PFSK-1 (cell line): ENCODE measurements around the gene GBF1.

Experiments
- FOXP2 ChIP-seq: optimal IDR thresholded peaks from 2 replicates; pipeline ENCODE3; 2011; ENCODE audit warnings: borderline replicate concordance, control low read depth, inconsistent platforms; ENCODE audit not compliant: insufficient read depth; ENCODE audit errors: extremely low read length, extremely low read depth
- POLR2AphosphoS5 ChIP-seq: IDR thresholded peaks from 2 replicates; pipeline ENCODE4 v1.6.1; 2012; ENCODE audit warnings: low read depth, mild to moderate bottlenecking, control low read depth, low read length, moderate library complexity
- REST ChIP-seq, 2 experiments: IDR thresholded peaks; 2 replicates each; pipeline versions ENCODE4 v1.6.1 to v1.8.0; 2011 to 2012; ENCODE audit warnings: low read depth in 2 of 2, low read length in 2 of 2, control low read depth in 1 of 2, inconsistent platforms in 1 of 2, mild to moderate bottlenecking in 1 of 2, moderate library complexity in 1 of 2; ENCODE audit not compliant: insufficient read depth in 1 of 2
- SIN3A ChIP-seq: IDR thresholded peaks from 2 replicates; pipeline ENCODE4 v1.6.1; 2012; ENCODE audit warnings: mild to moderate bottlenecking, low read length, moderate library complexity, borderline replicate concordance; ENCODE audit not compliant: insufficient read depth
- TAF1 ChIP-seq: IDR thresholded peaks from 2 replicates; pipeline ENCODE4 v1.6.1; 2012; ENCODE audit warnings: low read length, control low read depth, borderline replicate concordance; ENCODE audit not compliant: insufficient read depth

The GBF1 gene

GRCh38 chr10:102396317-102396650 lies 151.0 kb downstream of the GBF1 start:
- TF ChIP-seq TAF1, result no peak

DNA sequence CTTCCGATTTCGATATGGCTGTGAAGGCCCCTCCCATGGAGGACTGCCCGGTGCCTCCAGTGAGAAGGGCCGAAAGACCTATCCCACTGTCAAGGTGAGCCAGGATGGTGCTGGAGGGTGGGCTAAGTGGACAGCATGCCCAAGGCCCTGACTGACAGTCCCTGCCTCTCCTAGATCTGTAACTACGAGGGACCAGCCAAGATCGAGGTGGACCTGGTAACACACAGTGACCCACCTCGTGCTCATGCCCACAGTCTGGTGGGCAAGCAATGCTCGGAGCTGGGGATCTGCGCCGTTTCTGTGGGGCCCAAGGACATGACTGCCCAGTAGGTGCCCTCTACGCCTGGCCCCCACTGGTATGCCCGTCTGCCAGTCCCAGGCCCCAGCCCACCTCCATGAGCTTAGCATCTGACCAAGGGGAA lies 151.4 kb downstream of the GBF1 start:
- TF ChIP-seq FOXP2 (no peak), POLR2AphosphoS5 (no peak), TAF1 (no peak), REST (IDR thresholded peaks at IDR 0.05; ENCODE audit: insufficient read depth in 1 of 2, low read depth in 2 of 2, low read length in 2 of 2) (no peak), SIN3A (no peak)

DNA sequence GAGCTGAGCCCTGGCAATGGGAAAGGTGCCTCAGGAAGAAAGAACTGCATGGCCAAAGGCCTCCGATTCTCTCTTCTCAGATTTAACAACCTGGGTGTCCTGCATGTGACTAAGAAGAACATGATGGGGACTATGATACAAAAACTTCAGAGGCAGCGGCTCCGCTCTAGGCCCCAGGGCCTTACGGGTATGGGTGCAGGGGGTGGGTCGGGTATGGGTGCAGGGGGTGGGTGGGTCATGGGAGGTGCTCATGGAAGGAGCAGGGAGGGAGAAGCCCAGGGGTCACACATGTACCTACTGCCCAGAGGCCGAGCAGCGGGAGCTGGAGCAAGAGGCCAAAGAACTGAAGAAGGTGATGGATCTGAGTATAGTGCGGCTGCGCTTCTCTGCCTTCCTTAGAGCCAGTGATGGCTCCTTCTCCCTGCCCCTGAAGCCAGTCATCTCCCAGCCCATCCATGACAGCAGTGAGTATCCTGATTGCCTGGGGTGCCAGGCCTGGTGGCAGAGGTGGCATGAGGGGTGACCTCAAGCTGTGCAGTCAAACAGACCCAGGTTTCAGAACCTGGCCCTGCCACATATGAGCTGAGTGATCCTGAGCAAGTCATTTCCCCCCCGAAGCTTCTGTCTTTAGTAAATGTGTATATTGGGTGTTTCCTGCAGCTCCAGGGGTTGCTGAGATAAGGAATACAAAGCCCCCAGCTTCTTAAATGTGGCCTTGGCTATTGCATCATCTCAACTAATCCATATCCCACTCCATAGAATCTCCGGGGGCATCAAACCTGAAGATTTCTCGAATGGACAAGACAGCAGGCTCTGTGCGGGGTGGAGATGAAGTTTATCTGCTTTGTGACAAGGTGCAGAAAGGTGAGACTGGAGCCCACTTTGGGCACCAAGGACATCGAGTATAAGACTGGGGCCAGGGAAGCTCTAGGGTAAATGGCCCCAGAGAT lies 152.2 kb downstream of the GBF1 start:
- TF ChIP-seq POLR2AphosphoS5 (no peak), FOXP2 (no peak), SIN3A (no peak), TAF1 (no peak), REST (IDR thresholded peaks at IDR 0.05; ENCODE audit: insufficient read depth in 1 of 2, low read depth in 2 of 2, low read length in 2 of 2) (no peak)

DNA sequence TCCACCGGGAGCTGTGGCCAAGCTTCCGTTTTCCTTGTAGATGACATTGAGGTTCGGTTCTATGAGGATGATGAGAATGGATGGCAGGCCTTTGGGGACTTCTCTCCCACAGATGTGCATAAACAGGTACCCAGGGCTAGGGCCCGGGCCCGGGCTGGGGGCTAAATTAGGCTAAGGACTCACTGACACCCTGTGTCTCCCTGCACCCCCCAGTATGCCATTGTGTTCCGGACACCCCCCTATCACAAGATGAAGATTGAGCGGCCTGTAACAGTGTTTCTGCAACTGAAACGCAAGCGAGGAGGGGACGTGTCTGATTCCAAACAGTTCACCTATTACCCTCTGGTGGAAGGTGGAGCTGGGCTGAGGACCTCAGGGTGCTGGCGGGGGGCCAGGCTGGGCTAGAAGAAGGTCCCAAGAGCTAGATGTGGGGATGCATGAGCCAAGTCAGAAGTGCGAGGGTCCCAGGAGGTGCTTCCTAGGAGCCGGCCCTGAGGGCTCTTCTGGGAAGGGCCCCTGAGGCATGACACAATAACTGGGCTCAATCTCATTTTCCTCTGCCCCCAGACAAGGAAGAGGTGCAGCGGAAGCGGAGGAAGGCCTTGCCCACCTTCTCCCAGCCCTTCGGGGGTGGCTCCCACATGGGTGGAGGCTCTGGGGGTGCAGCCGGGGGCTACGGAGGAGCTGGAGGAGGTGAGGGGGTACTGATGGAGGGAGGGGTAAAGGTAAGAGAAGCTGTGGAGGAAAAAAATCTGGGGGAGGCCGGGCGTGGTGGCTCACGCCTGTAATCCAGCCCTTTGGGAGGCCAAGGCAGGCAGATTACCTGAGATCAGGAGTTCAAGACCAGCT lies 153.1 kb downstream of the GBF1 start:
- no peak for TF ChIP-seq FOXP2

DNA sequence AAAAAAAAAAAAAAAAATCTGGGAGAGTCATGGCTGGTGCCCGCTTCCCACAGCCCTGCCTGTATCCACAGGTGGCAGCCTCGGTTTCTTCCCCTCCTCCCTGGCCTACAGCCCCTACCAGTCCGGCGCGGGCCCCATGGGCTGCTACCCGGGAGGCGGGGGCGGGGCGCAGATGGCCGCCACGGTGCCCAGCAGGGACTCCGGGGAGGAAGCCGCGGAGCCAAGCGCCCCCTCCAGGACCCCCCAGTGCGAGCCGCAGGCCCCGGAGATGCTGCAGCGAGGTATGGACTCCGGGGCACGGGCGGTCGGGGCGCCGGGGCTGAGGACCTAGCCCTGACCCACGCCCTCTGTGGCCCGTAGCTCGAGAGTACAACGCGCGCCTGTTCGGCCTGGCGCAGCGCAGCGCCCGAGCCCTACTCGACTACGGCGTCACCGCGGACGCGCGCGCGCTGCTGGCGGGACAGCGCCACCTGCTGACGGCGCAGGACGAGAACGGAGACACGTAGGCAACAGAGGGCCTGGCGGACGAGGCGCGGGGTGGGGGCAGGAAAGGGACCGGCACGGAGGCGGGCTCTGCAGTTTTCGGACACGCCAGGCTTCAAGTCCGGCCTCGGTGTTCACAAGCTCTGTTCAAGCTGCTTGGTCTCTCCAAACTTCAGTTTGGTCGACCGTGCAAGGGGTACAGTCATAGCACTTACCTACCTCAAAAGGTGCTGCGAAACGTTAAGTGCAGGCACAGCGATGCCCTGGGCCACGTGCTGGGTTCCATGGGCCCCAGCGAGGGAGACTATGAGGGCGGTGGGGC lies 154.1 kb downstream of the GBF1 start:
- 0 out of 2 replicates have a peak, but pooled peaks have one; percentile 76 for TF ChIP-seq SIN3A
- peak; percentile 99 for TF ChIP-seq FOXP2
- TF ChIP-seq TAF1, result peak; percentile 46; the same call in 1 of the 2 replicates
- TF ChIP-seq POLR2AphosphoS5, result peak; percentile 72; the same call in 1 of the 2 replicates
- 0 out of 4 replicates have a peak, but pooled peaks of 1 of the 2 experiments have one; percentile 47 for TF ChIP-seq REST (IDR thresholded peaks at IDR 0.05; ENCODE audit: insufficient read depth in 1 of 2, low read depth in 2 of 2, low read length in 2 of 2)
